HepG2 (cell line): Measurements from ENCODE around the gene ESRRB. TPM values are rescaled to one million over a fixed set of nuclear protein-coding genes. Genes with fewer than 3 reads are reported as not detected.

ENCODE experiments used
- ARNTL ChIP-seq: sonication (generic); formaldehyde crosslinking; IDR thresholded peaks from 2 replicates; pipeline ENCODE4 v1.4.0; 2020; ENCODE audit warnings: mild to moderate bottlenecking, missing genetic modification reagents
- ATAD3A ChIP-seq: sonication (generic); formaldehyde crosslinking; IDR thresholded peaks from 2 replicates; pipeline ENCODE4 v1.4.0; 2020; ENCODE audit warnings: missing genetic modification reagents
- HHEX ChIP-seq: IDR thresholded peaks from 2 replicates; pipeline ENCODE4 v1.6.1; 2016; ENCODE audit warnings: control low read depth
- HNRNPL ChIP-seq: fragments of 200-400 bp; formaldehyde crosslinking; IDR thresholded peaks from 2 replicates; pipeline ENCODE4 v1.6.1; 2017; ENCODE audit warnings: mild to moderate bottlenecking, low read depth, low read length
- MTF2 ChIP-seq: sonication (generic); formaldehyde crosslinking; IDR thresholded peaks from 2 replicates; pipeline ENCODE4 v1.5.0; 2020; ENCODE audit warnings: missing genetic modification reagents, borderline replicate concordance
- NONO ChIP-seq, 2 experiments: fragments of 450-650 bp in 1 of 2; sonication (generic) in 1 of 2; formaldehyde crosslinking in 1 of 2; IDR thresholded peaks in 1 of 2; conservative IDR thresholded peaks in 1 of 2; 2 replicates each; pipeline versions ENCODE4 v1.6.1 to v1.8.0; 2017 to 2022; ENCODE audit warnings: mild to moderate bottlenecking in 1 of 2, missing genetic modification reagents in 1 of 2, moderate library complexity in 1 of 2
- RFXAP ChIP-seq: sonication (generic); formaldehyde crosslinking; IDR thresholded peaks from 2 replicates; pipeline ENCODE4 v1.4.0; 2020; ENCODE audit warnings: missing genetic modification reagents, borderline replicate concordance
- SATB2 ChIP-seq: sonication (generic); formaldehyde crosslinking; IDR thresholded peaks from 2 replicates; pipeline ENCODE4 v1.5.0; 2020; ENCODE audit warnings: missing genetic modification reagents
- SIN3B ChIP-seq: fragments of 150-350 bp; IDR thresholded peaks from 2 replicates; pipeline ENCODE4 v1.6.1; 2014; ENCODE audit warnings: low read length
- ZBTB3 ChIP-seq: sonication (generic); formaldehyde crosslinking; IDR thresholded peaks from 2 replicates; pipeline ENCODE4 v1.4.0; 2020; ENCODE audit warnings: low read depth, mild to moderate bottlenecking, moderate library complexity, missing genetic modification reagents, borderline replicate concordance
- ZMYM2 ChIP-seq: sonication (generic); formaldehyde crosslinking; IDR thresholded peaks from 2 replicates; pipeline ENCODE4 v1.8.0; 2022; ENCODE audit warnings: mild to moderate bottlenecking, missing genetic modification reagents
- ZNF335 ChIP-seq: sonication (generic); formaldehyde crosslinking; IDR thresholded peaks from 2 replicates; pipeline ENCODE4 v1.4.0; 2020; ENCODE audit warnings: missing genetic modification reagents
- ZNF430 ChIP-seq: sonication (generic); formaldehyde crosslinking; IDR thresholded peaks from 2 replicates; pipeline ENCODE4 v1.9.0; 2021; ENCODE audit warnings: mild to moderate bottlenecking, missing genetic modification reagents
- ZNF768 ChIP-seq: sonication (generic); formaldehyde crosslinking; IDR thresholded peaks from 2 replicates; pipeline ENCODE4 v1.4.0; 2020; ENCODE audit warnings: missing genetic modification reagents
- ZNF776 ChIP-seq: sonication (generic); formaldehyde crosslinking; IDR thresholded peaks from 2 replicates; pipeline ENCODE4 v1.4.0; 2020; ENCODE audit warnings: mild to moderate bottlenecking, missing genetic modification reagents
- ZSCAN12 ChIP-seq: sonication (generic); formaldehyde crosslinking; IDR thresholded peaks from 2 replicates; pipeline ENCODE4 v1.9.0; 2021; ENCODE audit warnings: mild to moderate bottlenecking, missing genetic modification reagents
- polyA plus RNA-seq, 8 experiments: library from polyadenylated mRNA; depleted of rRNA in 3 of 8; stranded (reverse) in 7 of 8; unstranded in 1 of 8; fragments of >200 nt; fragmentation: Illumina TruSeq in 4 of 8; extraction: Trizol in 4 of 8; gene quantifications; 2 replicates each; pipeline versions ENCODE4 v1.2.1 to v1.2.3, GENCODE V29; 2011 to 2016; ENCODE audit warnings: low read depth in 4 of 8, missing spikeins in 1 of 8, mixed read lengths in 1 of 8; ENCODE audit not compliant: insufficient read depth in 1 of 8
- total RNA-seq, 5 experiments: library from RNA; depleted of rRNA; stranded (reverse); fragments of >200 nt; fragmentation: Illumina TruSeq; extraction: Trizol; gene quantifications; 2 replicates each; pipeline ENCODE4 v1.2.3, GENCODE V29; 2016; ENCODE audit warnings: low read depth in 1 of 5
- TF ChIP-seq, protein P1 (sequence below), 2 experiments: sonication (generic) in 1 of 2; formaldehyde crosslinking in 1 of 2; IDR thresholded peaks; 2 replicates each; pipeline versions ENCODE4 v1.4.0 to v1.6.1; 2016 to 2020; ENCODE audit warnings: borderline replicate concordance in 1 of 2, low read depth in 1 of 2, mild to moderate bottlenecking in 1 of 2, missing genetic modification reagents in 1 of 2
- TF ChIP-seq, protein P2 (sequence below): sonication (generic); formaldehyde crosslinking; IDR thresholded peaks from 2 replicates; pipeline ENCODE4 v1.5.0; 2020; ENCODE audit warnings: missing genetic modification reagents
- TF ChIP-seq, protein P3 (sequence below): sonication (generic); formaldehyde crosslinking; IDR thresholded peaks from 2 replicates; pipeline ENCODE4 v1.8.0; 2022; ENCODE audit warnings: missing genetic modification reagents, mild to moderate bottlenecking, inconsistent platforms, borderline replicate concordance
- TF ChIP-seq, protein P4 (sequence below): sonication (generic); formaldehyde crosslinking; IDR thresholded peaks from 2 replicates; pipeline ENCODE4 v1.8.0; 2023; ENCODE audit warnings: mild to moderate bottlenecking, missing genetic modification reagents
- TF ChIP-seq, protein P5 (sequence below): IDR thresholded peaks from 2 replicates; pipeline ENCODE4 v1.6.1; 2018; ENCODE audit warnings: missing genetic modification reagents, mild to moderate bottlenecking, missing compliant biosample characterization

ESRRB gene
- total and polyA plus RNA-seq, 2 of the 13 experiments (the other 11 are each of a cell fraction or from before 2014, with no cell fraction given), result 0.04 to 0.33 TPM

DNA sequence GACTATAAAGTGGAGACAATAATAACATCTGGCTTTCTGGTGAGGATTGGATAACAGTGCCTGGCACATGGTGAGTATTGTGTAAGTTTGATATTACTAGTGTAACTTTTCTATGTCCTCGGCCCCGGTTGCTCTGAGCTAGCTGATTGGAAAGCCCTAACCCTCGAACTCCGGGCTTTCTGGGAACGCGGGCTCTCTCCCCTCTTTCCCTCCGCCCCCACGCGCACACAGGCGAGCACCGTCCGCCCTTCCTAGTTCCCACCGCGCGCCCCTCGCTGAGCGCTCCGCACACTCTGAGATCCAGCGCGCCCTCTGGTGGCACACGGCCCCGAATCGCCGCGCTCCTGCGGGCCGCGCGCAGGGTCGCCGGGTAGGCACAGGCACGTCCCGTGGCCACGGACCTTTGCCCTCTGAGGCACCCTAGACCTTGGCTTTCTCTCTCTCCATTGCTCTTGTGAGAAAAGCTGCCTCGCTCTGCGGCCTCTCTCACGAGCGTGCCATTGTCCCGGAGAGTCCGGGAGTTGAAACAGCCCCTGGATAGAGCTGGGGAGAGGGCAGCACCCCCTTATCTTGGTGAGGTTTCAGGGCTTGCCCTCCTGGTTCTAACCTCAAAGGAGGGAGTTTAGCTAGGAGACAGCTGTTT lies 23.2 kb upstream of the ESRRB start (continued):
- TF ChIP-seq, protein P1, sequence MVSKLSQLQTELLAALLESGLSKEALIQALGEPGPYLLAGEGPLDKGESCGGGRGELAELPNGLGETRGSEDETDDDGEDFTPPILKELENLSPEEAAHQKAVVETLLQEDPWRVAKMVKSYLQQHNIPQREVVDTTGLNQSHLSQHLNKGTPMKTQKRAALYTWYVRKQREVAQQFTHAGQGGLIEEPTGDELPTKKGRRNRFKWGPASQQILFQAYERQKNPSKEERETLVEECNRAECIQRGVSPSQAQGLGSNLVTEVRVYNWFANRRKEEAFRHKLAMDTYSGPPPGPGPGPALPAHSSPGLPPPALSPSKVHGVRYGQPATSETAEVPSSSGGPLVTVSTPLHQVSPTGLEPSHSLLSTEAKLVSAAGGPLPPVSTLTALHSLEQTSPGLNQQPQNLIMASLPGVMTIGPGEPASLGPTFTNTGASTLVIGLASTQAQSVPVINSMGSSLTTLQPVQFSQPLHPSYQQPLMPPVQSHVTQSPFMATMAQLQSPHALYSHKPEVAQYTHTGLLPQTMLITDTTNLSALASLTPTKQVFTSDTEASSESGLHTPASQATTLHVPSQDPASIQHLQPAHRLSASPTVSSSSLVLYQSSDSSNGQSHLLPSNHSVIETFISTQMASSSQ (IDR thresholded peaks at IDR 0.05; ENCODE audit: low read depth), result no peak
- TF ChIP-seq, protein P1 (CRISPR knock-in tag; IDR thresholded peaks at IDR 0.05; ENCODE audit: borderline replicate concordance), result no peak
- TF ChIP-seq NONO (IDR thresholded peaks at IDR 0.05) (no peak), NONO (CRISPR knock-in tag; conservative IDR thresholded peaks at IDR 0.05) (peak; percentile 71; the same call in 1 of the 2 replicates), ZNF768 (CRISPR knock-in tag) (peak; percentile 60; the same call in 1 of the 2 replicates), ZNF335 (CRISPR knock-in tag) (no peak), ARNTL (CRISPR knock-in tag) (no peak), ZBTB3 (CRISPR knock-in tag) (no peak), ZNF430 (CRISPR knock-in tag) (0 out of 2 replicates have a peak, but pooled peaks have one; percentile 48), SATB2 (CRISPR knock-in tag) (no peak), ATAD3A (CRISPR knock-in tag) (no peak), MTF2 (CRISPR knock-in tag) (0 out of 2 replicates have a peak, but pooled peaks have one; percentile 91), ZMYM2 (CRISPR knock-in tag) (no peak), HNRNPL (0 out of 2 replicates have a peak, but pooled peaks have one; percentile 35), ZSCAN12 (CRISPR knock-in tag) (no peak), SIN3B (no peak), HHEX (CRISPR knock-in tag) (no peak), ZNF776 (CRISPR knock-in tag) (no peak), RFXAP (CRISPR knock-in tag) (no peak)
- TF ChIP-seq, protein P2, sequence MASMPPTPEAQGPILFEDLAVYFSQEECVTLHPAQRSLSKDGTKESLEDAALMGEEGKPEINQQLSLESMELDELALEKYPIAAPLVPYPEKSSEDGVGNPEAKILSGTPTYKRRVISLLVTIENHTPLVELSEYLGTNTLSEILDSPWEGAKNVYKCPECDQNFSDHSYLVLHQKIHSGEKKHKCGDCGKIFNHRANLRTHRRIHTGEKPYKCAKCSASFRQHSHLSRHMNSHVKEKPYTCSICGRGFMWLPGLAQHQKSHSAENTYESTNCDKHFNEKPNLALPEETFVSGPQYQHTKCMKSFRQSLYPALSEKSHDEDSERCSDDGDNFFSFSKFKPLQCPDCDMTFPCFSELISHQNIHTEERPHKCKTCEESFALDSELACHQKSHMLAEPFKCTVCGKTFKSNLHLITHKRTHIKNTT (CRISPR knock-in tag), result no peak
- TF ChIP-seq, protein P3, sequence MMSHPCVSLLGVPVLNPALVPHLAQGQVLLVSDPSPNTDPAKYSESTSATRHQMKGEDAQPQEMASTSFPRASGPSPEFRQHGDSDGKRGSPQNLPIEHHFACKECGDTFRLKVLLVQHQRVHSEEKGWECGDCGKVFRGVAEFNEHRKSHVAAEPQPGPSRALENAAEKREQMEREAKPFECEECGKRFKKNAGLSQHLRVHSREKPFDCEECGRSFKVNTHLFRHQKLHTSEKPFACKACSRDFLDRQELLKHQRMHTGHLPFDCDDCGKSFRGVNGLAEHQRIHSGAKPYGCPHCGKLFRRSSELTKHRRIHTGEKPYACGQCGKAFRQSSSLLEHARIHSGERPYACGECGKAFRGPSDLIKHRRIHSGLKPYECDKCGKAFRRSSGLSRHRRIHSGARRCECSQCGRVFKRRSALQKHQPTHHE, result no peak
- TF ChIP-seq, protein P4, sequence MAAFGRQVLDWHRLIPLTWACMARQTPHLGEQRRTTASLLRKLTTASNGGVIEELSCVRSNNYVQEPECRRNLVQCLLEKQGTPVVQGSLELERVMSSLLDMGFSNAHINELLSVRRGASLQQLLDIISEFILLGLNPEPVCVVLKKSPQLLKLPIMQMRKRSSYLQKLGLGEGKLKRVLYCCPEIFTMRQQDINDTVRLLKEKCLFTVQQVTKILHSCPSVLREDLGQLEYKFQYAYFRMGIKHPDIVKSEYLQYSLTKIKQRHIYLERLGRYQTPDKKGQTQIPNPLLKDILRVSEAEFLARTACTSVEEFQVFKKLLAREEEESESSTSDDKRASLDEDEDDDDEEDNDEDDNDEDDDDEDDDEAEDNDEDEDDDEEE (CRISPR knock-in tag), result no peak
- TF ChIP-seq, protein P5, sequence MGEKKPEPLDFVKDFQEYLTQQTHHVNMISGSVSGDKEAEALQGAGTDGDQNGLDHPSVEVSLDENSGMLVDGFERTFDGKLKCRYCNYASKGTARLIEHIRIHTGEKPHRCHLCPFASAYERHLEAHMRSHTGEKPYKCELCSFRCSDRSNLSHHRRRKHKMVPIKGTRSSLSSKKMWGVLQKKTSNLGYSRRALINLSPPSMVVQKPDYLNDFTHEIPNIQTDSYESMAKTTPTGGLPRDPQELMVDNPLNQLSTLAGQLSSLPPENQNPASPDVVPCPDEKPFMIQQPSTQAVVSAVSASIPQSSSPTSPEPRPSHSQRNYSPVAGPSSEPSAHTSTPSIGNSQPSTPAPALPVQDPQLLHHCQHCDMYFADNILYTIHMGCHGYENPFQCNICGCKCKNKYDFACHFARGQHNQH (CRISPR knock-in tag), result peak; percentile 54; the same call in 1 of the 2 replicates
